Suppressor macrophage (primary cell): ENCODE data around the gene GLP1R.

Experiments
- DNase-seq, 4 experiments: peaks; one replicate each; pipeline ENCODE4 v3.0.0-alpha.2; 2020 to 2022

GLP1R gene

GRCh38 chr6:39047434-39048327, 900 bp upstream of the GLP1R start:
- DNase-seq: no peak

GRCh38 chr6:39049575-39050283, 1.1 kb downstream of the GLP1R start:
- DNase-seq: no peak

- DNase-seq: no peak
These were observed 2.0 kb downstream of the GLP1R start for GRCh38 chr6:39050453-39051112.

GRCh38 chr6:39051399-39052122, 3.0 kb downstream of the GLP1R start:
- no peak for DNase-seq

GRCh38 chr6:39053016-39053624, 4.5 kb downstream of the GLP1R start:
- peak in 3 of 4 experiments; percentile 29 to 37 (median 34) for DNase-seq

GRCh38 chr6:39053854-39054576, 5.4 kb downstream of the GLP1R start:
- DNase-seq: no peak

GRCh38 chr6:39054577-39055142, 6.1 kb downstream of the GLP1R start:
- DNase-seq: no peak

GRCh38 chr6:39055661-39056060, 7.1 kb downstream of the GLP1R start:
- no peak for DNase-seq

- DNase-seq: no peak
These were observed 7.6 kb downstream of the GLP1R start for GRCh38 chr6:39056191-39056590.

GRCh38 chr6:39056681-39057080, 8.1 kb downstream of the GLP1R start:
- DNase-seq: no peak

GRCh38 chr6:39057251-39058155, 8.9 kb downstream of the GLP1R start:
- no peak for DNase-seq

GRCh38 chr6:39058471-39059147, 10.0 kb downstream of the GLP1R start:
- no peak for DNase-seq

GRCh38 chr6:39059496-39060310, 11.1 kb downstream of the GLP1R start:
- DNase-seq: no peak

- DNase-seq: no peak
These were observed 12.0 kb downstream of the GLP1R start for GRCh38 chr6:39060467-39061160.

- DNase-seq: no peak
These were observed 12.6 kb downstream of the GLP1R start for GRCh38 chr6:39061182-39061581.

- no peak for DNase-seq
These were observed 13.0 kb downstream of the GLP1R start for GRCh38 chr6:39061588-39061987.

- DNase-seq: no peak
These were observed 13.6 kb downstream of the GLP1R start for GRCh38 chr6:39062014-39062740.
